Non-pigmented ciliary epithelial cell (primary cell): Measurements from ENCODE around the gene ASCL2.
"Not testable (repeated sequence)": the region's sequence is repeated elsewhere in the genome, so short reads cannot be mapped to it uniquely, and the experiment has no call there.

ENCODE experiments used
- DNase-seq: peaks from one replicate; pipeline ENCODE4 v3.0.0-alpha.2; 2010; ENCODE audit warnings: low read depth

Gene ASCL2

DNA sequence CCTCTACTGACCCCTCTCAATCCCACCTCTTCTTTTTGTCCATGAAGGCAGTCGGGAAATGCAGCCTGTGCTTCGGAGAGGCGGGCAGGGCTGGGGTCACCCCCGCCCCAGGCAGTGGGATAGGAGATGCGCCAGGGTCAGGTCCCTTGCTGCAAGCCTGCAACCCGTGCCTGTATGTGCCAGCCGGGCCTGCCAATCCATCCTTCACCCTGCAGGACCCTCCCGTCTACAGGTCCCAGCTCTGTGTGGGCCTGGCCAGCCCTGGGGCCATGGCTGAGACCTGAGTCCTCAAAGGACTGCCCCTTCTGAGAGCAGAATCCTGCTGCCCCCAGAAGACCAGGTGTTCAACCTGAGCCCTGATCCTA, 10.9 kb downstream of the ASCL2 start:
- no peak for DNase-seq

DNA sequence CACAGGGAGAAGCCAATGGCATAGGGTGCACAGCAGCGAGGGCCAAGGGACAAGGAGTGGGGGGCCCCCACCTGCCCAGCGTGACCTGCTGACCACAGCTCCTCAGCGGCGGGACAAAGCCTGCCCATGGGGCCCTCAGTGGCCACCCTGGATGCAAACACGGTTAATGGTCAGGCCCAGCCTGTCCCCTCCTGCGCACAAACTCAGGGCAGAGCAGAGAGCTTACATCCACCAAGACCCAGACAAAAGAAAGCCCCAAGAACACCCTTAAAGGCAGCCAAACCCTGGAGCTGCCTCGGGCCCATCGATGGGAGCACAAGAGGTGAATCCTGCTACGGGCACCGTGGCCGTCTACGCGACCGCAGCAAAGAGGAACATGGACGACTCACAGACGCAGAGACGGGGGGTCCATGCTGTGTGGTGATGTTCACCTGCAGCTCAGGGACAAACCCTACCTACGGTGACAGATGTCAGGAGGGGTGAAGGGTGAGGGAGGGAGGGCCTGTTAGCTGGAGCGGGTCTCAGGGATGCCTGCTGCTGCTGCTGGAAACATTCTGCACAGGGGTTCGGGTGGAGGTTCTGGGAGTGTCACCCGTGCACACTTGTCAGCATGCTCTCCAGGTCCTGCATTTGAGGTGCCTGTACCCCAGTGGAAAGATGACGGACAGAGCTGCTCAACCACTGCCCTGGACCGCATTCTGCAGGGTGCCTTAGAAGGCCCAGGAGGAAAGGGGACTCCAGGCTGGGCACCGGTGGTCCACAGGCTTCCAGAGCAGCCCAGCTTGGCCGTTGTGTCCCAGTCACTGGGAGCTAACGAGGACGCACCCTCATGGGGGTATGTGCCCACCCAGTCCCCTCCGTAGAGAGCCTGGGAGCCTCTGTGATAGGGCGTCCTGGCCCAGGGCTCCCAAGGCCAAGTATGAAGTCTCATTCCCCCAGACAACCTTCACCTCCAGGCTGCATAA, 11.6 kb downstream of the ASCL2 start:
- no peak for DNase-seq

DNA sequence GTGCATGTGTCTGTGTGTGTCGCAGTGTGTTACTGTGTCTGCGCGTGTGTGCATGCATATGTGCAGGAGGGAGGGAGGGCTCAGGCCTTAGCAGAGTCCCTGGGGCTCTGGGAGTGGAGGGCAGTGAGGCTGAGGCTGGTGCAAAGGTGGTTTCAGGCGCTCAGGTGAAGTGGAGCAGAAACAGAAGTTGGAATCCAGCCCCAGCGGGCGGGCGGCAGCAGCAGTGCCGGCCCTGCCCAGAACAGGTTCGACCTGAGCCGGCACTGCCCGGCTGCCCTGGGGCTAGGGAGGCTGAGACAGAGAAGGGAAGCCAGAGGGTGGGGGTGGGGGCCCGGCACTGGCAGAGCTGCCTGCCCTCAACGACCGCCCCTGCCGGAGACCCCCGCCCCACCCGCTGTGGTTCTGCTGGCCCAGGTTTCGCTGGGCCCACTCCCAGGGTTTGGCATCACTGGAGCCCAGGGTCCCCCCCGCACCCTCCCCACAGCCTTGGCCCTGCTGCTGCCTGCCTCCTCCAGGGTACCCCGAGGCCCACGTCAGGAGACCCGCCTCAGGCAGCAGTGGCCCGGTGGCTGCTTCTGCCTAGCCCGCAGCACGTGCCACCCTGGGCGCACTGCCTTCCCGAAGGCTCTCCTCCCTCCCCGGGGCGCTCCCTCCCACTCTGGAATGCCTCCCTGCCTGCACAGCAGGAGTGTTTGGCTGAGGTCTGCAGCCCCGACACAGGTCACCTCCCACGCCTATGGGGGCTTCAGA, 13.3 kb downstream of the ASCL2 start:
- no peak for DNase-seq

DNA sequence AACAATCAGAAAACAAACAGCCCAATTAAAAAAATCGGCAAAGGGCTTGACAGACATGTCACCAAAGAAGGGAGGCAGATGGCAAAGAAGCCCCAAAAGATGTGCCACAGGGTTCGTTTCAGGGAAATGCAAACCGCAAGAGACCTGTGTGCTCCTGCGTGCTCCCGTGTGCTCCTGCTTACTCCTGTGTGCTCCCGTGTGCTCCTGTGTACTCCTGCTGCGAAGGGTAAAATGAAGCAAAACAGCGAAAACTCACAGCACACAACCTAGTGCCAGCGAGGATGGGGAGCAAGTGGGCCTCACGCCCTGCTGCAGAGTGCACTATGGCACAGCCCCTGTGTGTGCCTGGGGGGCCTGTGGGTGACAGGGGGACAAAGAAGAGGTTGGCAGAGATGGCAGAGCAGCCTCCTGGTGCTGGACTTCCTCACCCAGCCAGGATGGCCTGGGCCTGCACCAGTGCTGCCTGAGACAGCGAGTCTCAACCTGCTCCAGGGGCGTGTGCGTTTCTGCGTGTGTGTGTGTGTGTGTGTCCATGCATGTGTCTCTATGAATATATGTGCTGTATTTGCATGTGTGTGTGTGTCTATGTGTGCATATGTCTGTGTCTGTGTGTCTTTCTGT, 14.0 kb downstream of the ASCL2 start:
- DNase-seq, result no peak

DNA sequence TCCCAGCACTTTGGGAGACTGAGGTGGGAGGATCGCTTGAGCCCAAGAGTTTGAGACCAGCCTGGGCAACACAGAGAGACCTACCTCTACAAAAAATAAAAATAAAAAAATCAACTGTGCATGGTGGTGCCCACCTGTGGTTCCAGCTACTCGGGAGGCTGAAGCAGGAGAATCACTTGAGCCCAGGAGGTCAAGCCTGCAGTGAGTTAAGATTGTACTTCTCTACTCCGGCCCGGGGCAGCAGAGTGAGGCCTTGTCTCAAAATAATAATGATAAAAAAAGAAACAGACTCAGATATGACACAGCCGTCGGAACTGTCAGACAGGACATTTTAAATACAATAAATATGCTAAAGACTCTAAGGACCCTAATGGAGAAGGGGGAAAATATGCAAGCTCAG, 18.4 kb downstream of the ASCL2 start:
- DNase-seq, result no peak

DNA sequence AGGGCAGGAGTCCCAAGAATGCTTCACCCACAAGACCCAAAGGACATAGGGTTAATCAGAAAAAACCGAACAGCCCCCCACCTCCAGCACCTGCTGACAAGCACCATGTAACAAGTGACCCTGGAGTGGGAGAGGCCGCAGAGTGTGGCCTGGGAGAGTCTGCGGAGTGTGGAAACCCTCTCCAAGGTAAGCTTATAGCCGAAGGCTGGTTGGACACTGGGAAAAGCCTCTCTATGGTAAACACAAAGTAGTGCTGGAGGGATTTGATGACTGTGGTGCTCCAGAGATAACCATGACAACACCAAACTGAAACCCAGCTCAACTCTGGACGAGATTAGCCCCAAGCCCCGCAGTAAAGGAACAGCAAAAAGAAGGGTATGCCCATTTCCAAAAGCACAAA, 19.2 kb downstream of the ASCL2 start:
- DNase-seq, result no peak

DNA sequence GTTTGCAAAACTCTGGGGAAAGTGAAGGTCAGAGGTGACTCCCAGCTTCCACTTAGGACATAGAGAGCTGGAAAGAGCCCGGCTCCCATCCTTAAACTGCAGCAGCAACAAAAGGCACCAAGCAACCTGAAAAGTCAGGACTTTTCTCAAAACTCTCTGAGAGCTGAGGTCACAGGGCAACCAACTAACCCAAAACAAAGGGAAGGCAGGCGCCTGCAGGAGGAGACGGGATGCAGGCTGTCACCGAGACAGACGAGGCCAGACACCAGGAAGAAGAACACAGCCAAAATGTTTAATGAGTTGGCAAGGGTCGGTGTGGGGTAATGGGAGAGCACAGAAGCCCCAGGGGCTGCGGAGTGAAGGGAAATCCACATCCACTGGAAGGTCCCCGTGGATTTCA, 19.9 kb downstream of the ASCL2 start:
- DNase-seq, result no peak

DNA sequence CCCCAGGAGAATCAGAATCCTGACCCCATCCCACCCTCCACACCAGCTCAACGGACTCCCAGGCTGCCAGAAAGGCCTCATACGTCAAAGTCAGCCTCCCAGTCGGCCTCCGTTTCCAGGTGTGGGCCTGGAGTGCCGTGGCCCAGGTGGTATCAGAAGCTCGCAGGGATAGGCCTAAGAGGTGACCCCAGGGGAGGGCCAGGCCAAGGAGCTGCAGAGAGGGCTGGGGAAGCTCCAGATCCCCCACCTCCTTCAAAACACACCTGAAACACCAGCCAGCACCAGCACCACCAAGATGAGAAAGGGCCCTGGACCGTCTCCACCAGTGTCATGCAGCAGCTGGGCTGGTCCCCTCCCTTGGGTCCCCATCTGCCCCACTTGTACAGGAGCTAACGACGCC, 20.3 kb downstream of the ASCL2 start:
- no peak for DNase-seq

DNA sequence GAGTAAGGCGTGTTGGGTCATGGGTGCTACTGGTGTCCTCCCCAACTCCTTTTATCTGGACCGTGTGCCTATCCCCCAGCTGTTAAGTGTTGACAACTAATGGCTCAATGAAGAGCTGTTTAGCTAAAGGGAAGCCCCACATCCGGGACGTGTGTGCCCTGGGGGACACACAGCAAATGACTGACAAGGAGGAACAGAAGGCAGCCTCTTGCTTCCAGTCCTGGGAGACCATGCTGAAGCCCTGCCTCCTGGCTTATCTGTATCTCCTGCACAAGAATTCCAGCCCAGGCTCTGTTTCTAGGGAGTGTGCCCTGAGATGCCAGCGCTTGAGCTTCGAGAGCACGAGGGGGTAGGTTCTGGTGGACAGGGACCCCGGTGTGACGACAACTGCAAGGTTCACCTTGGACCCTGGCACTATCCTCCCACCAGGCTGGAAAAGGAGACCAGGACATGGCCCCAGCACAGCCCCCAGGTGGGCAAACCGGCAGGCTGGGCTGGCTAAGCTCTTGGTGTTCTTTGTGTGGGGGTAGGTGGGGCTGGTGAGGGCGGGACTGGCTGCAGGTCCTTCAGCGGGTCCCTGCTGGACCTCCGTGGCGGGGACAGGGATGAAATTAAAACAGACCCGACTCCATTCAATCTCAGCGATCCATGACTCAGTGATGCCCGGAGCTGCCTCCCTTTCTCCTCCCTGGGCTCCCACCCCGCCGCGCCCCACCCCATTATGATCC, 21.0 kb downstream of the ASCL2 start:
- DNase-seq, result no peak

DNA sequence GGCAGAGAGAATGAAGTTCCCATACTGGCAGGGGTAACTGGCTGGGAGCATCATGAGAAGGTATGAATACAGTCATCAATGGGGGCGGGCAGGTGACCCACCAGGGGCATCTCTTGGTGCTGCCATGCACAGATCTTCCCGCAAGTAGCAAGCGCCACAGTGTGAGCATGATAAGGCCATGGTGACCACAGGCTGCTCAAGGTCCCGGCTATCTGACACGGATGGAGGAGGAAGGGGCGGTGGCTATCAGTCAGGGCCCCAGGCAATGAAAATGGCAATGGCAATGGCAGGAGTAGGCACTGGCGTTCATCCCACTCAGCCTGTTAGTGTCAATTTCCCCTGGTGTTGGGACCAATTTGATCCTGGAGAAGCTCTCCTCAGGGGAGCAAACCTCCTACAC, 21.6 kb downstream of the ASCL2 start:
- no peak for DNase-seq

DNA sequence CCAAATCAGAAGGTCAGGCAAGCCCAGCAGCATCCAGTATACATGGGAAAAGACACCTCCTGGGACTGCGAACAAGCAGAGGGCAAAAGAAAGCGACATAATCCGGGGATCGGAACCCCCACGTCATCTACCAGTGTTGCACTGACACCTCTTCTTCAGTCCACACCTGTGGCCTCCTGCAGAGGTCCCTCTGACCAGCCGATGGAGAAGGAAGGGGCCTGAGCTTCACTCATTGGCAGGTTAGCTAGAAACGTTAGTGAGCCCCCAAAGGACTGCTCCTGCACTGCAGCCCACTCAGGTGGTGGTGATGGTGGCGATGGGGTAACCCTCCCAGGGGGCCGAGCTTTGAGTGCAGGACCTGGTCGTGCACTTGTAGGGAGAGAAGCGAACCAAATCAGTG, 22.1 kb downstream of the ASCL2 start:
- no peak for DNase-seq

DNA sequence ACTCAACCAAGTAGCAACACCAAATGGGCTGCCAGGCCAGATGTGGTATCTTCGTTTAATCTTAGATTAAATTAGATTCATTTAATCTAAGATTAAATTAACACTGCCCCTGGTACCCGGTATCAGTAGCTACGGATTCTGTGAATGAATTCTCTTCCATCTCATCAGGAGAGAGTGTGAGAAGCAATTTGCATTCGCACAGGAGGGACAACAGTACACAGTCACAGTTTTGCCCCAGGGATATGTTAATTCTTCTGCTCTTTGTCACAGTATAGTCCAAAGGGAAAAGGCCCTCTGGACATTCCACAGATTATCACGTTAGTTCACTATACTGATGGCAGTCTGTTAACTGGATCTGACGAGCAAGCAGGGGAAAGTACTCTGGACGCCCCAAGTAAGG, 22.9 kb downstream of the ASCL2 start:
- DNase-seq, result no peak

DNA sequence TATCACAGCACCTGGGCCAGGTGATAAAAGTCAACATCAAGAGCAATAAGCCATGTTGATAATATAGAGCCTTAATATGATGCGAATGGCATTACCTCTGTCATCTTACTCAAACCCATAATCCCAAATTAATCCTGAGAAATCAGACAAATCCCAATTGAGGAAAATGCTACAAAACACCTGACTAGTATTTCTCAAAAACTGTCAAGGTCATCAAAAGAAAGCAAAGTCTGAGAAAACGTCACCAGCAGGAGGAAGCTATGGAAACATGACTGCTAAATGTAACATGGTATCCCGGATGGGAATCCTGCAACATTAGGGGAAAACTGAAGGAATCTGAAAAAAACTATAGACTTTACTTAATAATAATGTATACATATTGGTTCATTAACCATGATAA, 29.6 kb downstream of the ASCL2 start:
- DNase-seq, result no peak

DNA sequence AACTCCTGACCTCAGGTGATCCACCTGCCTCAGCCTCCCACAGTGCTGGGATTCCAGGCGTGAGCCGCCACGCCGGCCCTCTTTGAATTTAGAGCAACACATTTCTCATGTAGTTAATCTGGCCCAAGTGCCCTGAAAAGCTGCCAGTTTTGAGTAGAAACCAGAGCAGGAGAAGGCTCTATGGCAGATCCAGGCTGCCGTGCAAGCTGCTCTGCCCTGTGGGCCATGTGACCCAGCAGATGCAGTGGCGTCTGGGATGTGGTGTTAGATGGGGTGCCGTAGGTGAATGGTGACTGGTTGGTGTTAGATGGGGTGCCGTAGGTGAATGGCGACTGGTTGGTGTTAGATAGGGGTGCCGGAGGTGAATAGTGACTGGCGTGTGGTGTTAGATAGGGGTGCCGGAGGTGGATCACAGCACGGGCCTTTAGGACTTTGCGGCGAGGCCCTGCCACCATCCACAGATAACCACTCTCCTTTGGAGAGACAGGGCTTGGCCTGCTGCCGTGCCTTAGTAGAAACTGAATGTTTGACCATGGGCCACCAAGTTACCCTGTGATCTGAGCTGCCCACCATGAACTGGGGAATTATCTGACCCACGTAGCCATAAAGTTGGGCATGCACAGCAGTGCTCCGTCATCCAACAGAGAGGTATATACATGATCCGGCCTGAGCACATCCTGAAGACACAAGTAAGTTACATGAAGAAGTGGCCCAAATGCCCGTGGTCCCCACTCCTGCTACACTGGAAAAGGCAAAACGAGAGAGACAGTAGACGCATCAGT, 32.7 kb downstream of the ASCL2 start:
- DNase-seq, result no peak

DNA sequence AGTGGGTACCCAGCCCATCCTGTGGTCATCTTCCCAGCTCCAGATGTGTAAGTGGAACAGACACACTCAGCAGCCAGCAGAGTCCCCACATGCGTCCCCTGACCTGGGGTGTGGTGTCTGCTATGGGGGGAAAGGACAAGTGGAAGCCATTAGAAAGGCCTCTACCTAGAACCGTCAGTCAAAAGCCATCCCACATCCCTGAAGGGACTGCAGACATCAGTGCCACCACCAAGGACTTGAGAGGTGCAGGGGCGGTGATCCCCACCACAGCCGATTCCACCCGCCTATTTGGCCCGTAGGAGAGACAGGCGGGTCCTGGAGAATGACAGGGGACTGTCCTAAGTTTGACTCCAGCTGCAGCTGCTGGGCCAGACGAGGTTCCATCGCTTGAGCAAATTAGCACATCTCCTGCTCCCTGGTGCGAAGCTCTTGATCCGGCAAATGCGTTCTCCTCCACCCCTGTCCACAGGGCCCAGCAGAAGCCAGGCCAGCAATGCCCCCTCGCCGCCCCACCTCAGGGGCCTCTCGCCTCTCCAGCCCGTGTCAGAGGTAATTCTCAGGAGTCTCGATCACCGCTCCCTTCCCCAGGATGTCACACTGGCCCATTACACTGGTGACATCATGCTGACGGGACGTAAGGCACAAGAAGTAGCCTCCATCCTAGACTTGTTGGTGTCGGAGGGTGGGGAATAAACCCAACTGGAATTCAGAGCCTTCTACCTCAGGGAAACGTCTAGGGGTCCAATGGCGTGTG, 33.8 kb downstream of the ASCL2 start:
- not testable (repeated sequence) for DNase-seq

DNA sequence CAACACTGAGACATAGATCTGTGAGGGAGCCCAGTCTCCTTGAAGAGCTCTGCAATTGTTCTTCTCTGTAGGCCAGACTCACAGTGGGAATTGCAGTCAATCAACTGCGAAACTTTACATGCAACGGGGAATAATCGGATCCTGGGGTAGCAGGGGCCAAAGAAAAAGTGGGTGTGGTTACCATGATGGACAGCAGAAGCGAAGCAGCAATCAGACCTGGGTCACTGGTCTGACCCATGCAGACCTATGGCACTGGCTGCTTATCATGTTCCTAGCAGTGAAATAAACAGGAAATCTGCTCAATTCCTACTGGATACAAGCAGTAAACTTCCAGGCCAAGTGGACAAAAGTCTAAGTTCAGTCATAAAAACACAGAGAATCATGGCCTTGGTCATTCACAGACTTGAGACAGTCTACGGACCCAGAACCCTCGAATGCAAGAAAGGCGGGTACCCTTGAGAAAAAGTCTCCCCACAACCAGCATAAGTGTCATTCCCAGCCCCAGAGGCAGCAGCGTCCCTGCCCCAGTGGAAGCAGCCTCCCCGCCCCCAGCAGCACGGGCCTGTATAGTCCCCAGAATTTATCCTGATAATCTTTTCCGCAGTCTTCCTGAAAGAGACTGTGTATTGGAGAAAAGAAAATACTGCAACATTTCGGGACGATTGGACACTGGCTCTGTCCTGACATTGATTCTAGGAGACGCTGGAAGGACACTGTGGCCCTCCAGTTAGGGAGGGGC, 34.6 kb downstream of the ASCL2 start:
- DNase-seq, result no peak

DNA sequence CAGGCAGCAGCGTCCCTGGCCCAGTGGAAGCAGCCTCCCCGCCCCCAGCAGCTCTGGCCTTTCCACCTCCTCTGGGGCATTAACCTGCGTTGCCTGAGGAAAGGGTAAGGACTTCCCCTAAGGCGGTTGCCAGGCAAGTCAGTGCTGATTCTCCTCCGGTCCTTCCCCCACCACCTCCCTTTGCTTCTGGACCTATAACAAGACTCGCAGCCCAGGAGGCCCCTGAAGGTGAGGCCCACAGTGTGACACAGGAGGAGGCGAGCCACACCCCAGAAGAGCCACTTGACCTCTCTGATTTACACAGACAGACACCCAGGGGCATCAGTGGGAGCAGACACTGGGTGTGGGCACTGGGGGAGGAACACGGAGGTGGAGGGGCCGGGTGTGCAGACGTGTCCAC, 35.4 kb downstream of the ASCL2 start:
- no peak for DNase-seq

DNA sequence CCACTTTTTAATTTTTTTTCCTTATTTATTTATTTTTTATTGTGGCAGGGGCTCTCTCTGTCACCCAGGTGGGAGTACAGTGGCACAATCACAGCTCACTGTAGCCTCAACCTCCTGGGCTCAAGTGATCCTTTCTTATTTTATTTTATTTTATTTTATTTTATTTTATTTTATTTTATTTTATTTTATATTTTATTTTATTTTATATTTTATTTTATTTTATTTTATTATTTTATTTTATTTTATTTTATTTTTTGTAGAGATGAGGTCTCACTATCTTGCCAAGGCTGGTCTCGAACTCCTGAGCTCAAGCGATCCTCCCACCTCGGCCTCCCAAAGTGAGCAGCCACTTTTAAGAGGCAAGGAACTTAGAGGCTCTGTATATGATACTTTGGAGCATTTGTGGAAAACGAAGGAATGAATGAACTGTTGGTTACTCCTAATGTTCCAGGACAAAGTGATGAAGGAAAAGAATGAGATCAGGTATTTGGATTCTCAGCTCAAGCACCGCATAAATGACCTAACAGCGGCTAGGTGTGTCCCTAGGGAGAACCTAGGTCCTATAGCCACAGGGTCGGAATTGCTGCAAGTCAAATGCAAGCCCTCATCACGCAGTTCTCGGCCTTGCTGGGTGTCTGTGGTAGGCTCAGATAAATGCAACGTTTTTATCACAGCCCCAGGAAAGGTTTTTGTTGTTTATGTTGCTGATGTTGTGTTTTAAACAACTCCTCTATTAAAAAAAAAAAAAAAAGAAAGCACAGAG, 36.5 kb downstream of the ASCL2 start:
- no peak for DNase-seq

DNA sequence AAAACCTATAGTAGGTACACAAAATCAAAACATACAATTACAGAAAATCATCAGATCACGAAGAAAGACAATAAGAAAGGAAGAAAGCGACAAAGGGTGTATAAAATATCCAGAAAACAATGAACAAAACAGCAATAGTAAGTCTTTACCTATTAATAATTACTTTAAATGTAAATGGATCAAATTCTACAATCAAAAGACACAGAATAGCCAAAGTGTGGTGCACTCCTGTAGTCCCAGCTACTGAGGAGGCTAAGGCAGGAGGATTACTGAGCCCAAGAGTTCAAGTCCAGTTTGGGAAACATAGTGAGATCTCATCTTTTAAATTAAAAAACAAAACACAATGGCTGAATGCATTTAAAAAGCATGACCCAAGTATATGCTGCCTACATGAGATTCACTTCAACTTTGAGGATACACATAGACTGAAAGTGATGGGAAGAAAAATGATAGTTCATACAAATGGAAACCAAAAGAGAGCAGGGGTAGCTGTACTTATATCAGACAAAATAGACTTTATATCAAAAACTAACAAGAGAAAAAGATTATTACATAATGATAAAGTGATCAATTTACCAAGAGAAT, 40.6 kb downstream of the ASCL2 start:
- no peak for DNase-seq
